Fibroblast of lung (primary cell): ENCODE results near the gene SEPTIN5. TPM values are rescaled to one million over a fixed set of nuclear protein-coding genes. Genes with fewer than 3 reads are reported as not detected.

Source experiments
- DNase-seq, 2 donors: peaks; one replicate each; pipeline versions ENCODE4 v3.0.0 to v3.0.0-alpha.2; 2010; ENCODE audit warnings: low read depth in 2 of 2
- H2AFZ ChIP-seq: 2 replicates; pipeline ENCODE4 v1.5.1; 2012; ENCODE audit warnings: low read length, control low read depth, inconsistent platforms
- H3K27ac ChIP-seq: 2 replicates; pipeline ENCODE4 v1.5.1; 2011; ENCODE audit warnings: low read length, control low read depth; ENCODE audit not compliant: insufficient read depth
- H3K27me3 ChIP-seq: 2 replicates; pipeline ENCODE4 v1.5.1; 2011; ENCODE audit warnings: mild to moderate bottlenecking, low read length; ENCODE audit not compliant: control insufficient read depth, insufficient read depth
- H3K36me3 ChIP-seq: 2 replicates; pipeline ENCODE4 v1.5.1; 2011; ENCODE audit warnings: low read length; ENCODE audit not compliant: control insufficient read depth, insufficient read depth
- H3K4me1 ChIP-seq: 2 replicates; pipeline ENCODE4 v1.5.1; 2011; ENCODE audit warnings: low read length; ENCODE audit not compliant: control insufficient read depth, insufficient read depth; ENCODE audit errors: extremely low read depth
- H3K4me2 ChIP-seq: 2 replicates; pipeline ENCODE4 v1.5.1; 2011; ENCODE audit warnings: low read length, control low read depth; ENCODE audit not compliant: insufficient read depth; ENCODE audit errors: extremely low read depth
- H3K4me3 ChIP-seq, 4 experiments: fragments of 200-600 bp in 1 of 4; sonication (generic) in 1 of 4; replicated peaks in 1 of 4; 2 replicates each; pipeline ENCODE4 v1.5.1; 2011 to 2016; ENCODE audit warnings: low read length in 4 of 4, low read depth in 3 of 4, mild to moderate bottlenecking in 3 of 4, control low read depth in 2 of 4, inconsistent platforms in 1 of 4, mixed read lengths in 1 of 4; ENCODE audit not compliant: insufficient read depth in 1 of 4; ENCODE audit errors: control extremely low read depth in 1 of 4
- H3K79me2 ChIP-seq: 2 replicates; pipeline ENCODE4 v1.5.1; 2012; ENCODE audit warnings: mild to moderate bottlenecking, low read length, inconsistent platforms; ENCODE audit not compliant: control insufficient read depth, insufficient read depth
- H3K9ac ChIP-seq: 2 replicates; pipeline ENCODE4 v1.5.1; 2011; ENCODE audit warnings: mild to moderate bottlenecking, low read length, control low read depth; ENCODE audit not compliant: insufficient read depth
- H3K9me3 ChIP-seq: 2 replicates; pipeline ENCODE4 v1.5.1; 2012; ENCODE audit warnings: low read depth, low read length; ENCODE audit not compliant: control insufficient read depth, insufficient read depth
- H4K20me1 ChIP-seq: 2 replicates; pipeline ENCODE4 v1.5.1; 2011; ENCODE audit warnings: low read length; ENCODE audit not compliant: control insufficient read depth, insufficient read depth; ENCODE audit errors: extremely low read depth
- CTCF ChIP-seq, 2 donors: IDR thresholded peaks in 1 of 2; conservative IDR thresholded peaks in 1 of 2; 1 replicate in 1 of 2; 2 replicates in 1 of 2; pipeline ENCODE4 v1.5.1; 2011 to 2012; ENCODE audit warnings: low read length in 2 of 2, control low read depth in 1 of 2, inconsistent platforms in 1 of 2, low read depth in 1 of 2, mild to moderate bottlenecking in 1 of 2
- EZH2 ChIP-seq: IDR thresholded peaks from 2 replicates; pipeline ENCODE4 v1.5.1; 2012; ENCODE audit warnings: low read length, control low read depth, mild to moderate bottlenecking; ENCODE audit errors: missing control alignments
- polyA plus RNA-seq, 2 donors: library from polyadenylated mRNA; depleted of rRNA in 1 of 2; stranded (reverse) in 1 of 2; unstranded in 1 of 2; fragments of >200 nt; gene quantifications; 2 replicates each; pipeline ENCODE4 v1.2.1, GENCODE V29; 2011 to 2012; ENCODE audit warnings: missing spikeins in 1 of 2
- total RNA-seq: library from RNA; depleted of rRNA; stranded (reverse); fragments of >200 nt; gene quantifications from 2 replicates; pipeline ENCODE4 v1.2.1, GENCODE V29; 2014

Gene SEPTIN5
- total and polyA plus RNA-seq, 2 donors (not counting 1 experiment from before 2014, with no cell fraction given): 14.5 to 25.8 TPM

- no peaks in the 10 kb centered on the region for H3K36me3 ChIP-seq
- H2AFZ ChIP-seq: no peak overlapping the region
- no peak for DNase-seq
- no peaks in the 10 kb centered on the region for H3K4me1 ChIP-seq
- H3K9ac ChIP-seq: no peak overlapping the region
- no peak overlapping the region for H3K4me2 ChIP-seq
- no peaks in the 10 kb centered on the region for H3K9me3 ChIP-seq
- TF ChIP-seq CTCF (conservative IDR thresholded peaks at IDR 0.05 in 1 of 2, IDR thresholded peaks at IDR 0.05 in 1 of 2; ENCODE audit: low read depth in 1 of 2, low read length in 2 of 2) (no peak), EZH2 (no peak)
- no peaks in the 10 kb centered on the region for H3K79me2 ChIP-seq
- H3K27me3 ChIP-seq: no peaks in the 10 kb centered on the region
- H3K27ac ChIP-seq: no peak overlapping the region
- no peaks in the 10 kb centered on the region for H4K20me1 ChIP-seq
- H3K4me3 ChIP-seq: no peak overlapping the region
Observed at GRCh38 chr22:19734163-19734562, 19.9 kb downstream of the SEPTIN5 start.

- no peak overlapping the region for H3K27ac ChIP-seq
- H3K4me1 ChIP-seq: no peaks in the 10 kb centered on the region
- no peak overlapping the region for H3K9ac ChIP-seq
- no peaks in the 10 kb centered on the region for H3K36me3 ChIP-seq
- DNase-seq: no peak
- no peak overlapping the region for H3K4me3 ChIP-seq
- H4K20me1 ChIP-seq: no peaks in the 10 kb centered on the region
- no peak overlapping the region for H3K4me2 ChIP-seq
- no peaks in the 10 kb centered on the region for H3K79me2 ChIP-seq
- TF ChIP-seq CTCF (conservative IDR thresholded peaks at IDR 0.05 in 1 of 2, IDR thresholded peaks at IDR 0.05 in 1 of 2; ENCODE audit: low read depth in 1 of 2, low read length in 2 of 2) (no peak), EZH2 (no peak)
- H3K27me3 ChIP-seq: no peaks in the 10 kb centered on the region
- H2AFZ ChIP-seq: no peak overlapping the region
- H3K9me3 ChIP-seq: no peaks in the 10 kb centered on the region
Observed at GRCh38 chr22:19734837-19735382, 20.6 kb downstream of the SEPTIN5 start.

- H4K20me1 ChIP-seq: no peaks in the 10 kb centered on the region
- H3K27ac ChIP-seq: no peak overlapping the region
- no peak overlapping the region for H3K9ac ChIP-seq
- no peak overlapping the region for H3K4me2 ChIP-seq
- no peaks in the 10 kb centered on the region for H3K27me3 ChIP-seq
- no peaks in the 10 kb centered on the region for H3K4me1 ChIP-seq
- H3K9me3 ChIP-seq: no peaks in the 10 kb centered on the region
- DNase-seq: no peak
- TF ChIP-seq CTCF (conservative IDR thresholded peaks at IDR 0.05 in 1 of 2, IDR thresholded peaks at IDR 0.05 in 1 of 2; ENCODE audit: low read depth in 1 of 2, low read length in 2 of 2): no peak
- no peak for TF ChIP-seq EZH2
- no peak overlapping the region for H3K4me3 ChIP-seq
- no peaks in the 10 kb centered on the region for H3K79me2 ChIP-seq
- H3K36me3 ChIP-seq: no peaks in the 10 kb centered on the region
- H2AFZ ChIP-seq: no peak overlapping the region
Observed at GRCh38 chr22:19735665-19736510, 21.6 kb downstream of the SEPTIN5 start.
